B cell (primary cell): ENCODE measurements around the gene TGFBRAP1. TPM values are rescaled to one million over a fixed set of nuclear protein-coding genes. Genes with fewer than 3 reads are reported as not detected.

Experiments used
- ATAC-seq: fragments of 200-7000 bp; cut with Tn5 transposase; one replicate; pipeline ENCODE4 v1.10.0; 2021; ENCODE audit warnings: low read depth, mild to moderate bottlenecking, moderate number of reproducible peaks, moderate library complexity
- CTCF ChIA-PET: fragments of 350-600 bp; sonication (Branson Sonifier 250); formaldehyde crosslinking; loops from one replicate; lab custom pipeline; 2021; ENCODE audit warnings: antibody characterized with exemption, inconsistent platforms; lab: Charles Lee
- POLR2A ChIA-PET: fragments of 350-600 bp; sonication (Branson Sonifier 250); formaldehyde crosslinking; loops from one replicate; lab custom pipeline; 2021; ENCODE audit warnings: antibody characterized with exemption; lab: Charles Lee
- DNase-seq: peaks from one replicate; pipeline ENCODE4 v3.0.0; 2013
- H2AFZ ChIP-seq: 2 replicates; pipeline ENCODE4 v1.6.1; 2012; ENCODE audit warnings: mild to moderate bottlenecking, low read depth, low read length; ENCODE audit not compliant: insufficient read depth, poor library complexity, severe bottlenecking
- H3K27ac ChIP-seq, 2 donors: 1 replicate in 1 of 2; 2 replicates in 1 of 2; pipeline ENCODE4 v1.5.1; 2012 to 2013; ENCODE audit warnings: low read length in 2 of 2, mild to moderate bottlenecking in 2 of 2, moderate library complexity in 1 of 2
- H3K27me3 ChIP-seq, 4 experiments: fragments of 200-600 bp in 1 of 4; sonication (generic) in 1 of 4; replicated peaks in 1 of 4; 1 replicate in 2 of 4; 2 replicates in 2 of 4; pipeline versions ENCODE4 v1.6.1 to v1.7.0; 2013 to 2016; ENCODE audit warnings: low read length in 3 of 4, mild to moderate bottlenecking in 2 of 4, mixed read lengths in 1 of 4, moderate library complexity in 1 of 4; ENCODE audit not compliant: insufficient read depth in 4 of 4, control insufficient read depth in 3 of 4; ENCODE audit errors: control extremely low read depth in 1 of 4
- H3K36me3 ChIP-seq, 2 experiments: replicated peaks in 1 of 2; 1 replicate in 1 of 2; 2 replicates in 1 of 2; pipeline versions ENCODE4 v1.6.1 to v1.7.1; 2013; ENCODE audit warnings: low read length in 1 of 2; ENCODE audit not compliant: insufficient read depth in 2 of 2, control insufficient read depth in 1 of 2; ENCODE audit errors: control extremely low read depth in 1 of 2, extremely low read depth in 1 of 2
- H3K4me1 ChIP-seq, 2 donors: fragments of 200-600 bp in 1 of 2; sonication (generic) in 1 of 2; 1 replicate in 1 of 2; 2 replicates in 1 of 2; pipeline versions ENCODE4 v1.5.1 to v1.6.1; 2013 to 2017; ENCODE audit warnings: low read length in 2 of 2; ENCODE audit not compliant: control insufficient read depth in 2 of 2, insufficient read depth in 2 of 2
- H3K4me2 ChIP-seq: replicated peaks from 2 replicates; pipeline ENCODE3; 2012; ENCODE audit warnings: mild to moderate bottlenecking, low read depth, low read length; ENCODE audit not compliant: poor library complexity, severe bottlenecking
- H3K4me3 ChIP-seq, 5 experiments: fragments of 200-600 bp in 1 of 5; sonication (generic) in 1 of 5; 1 replicate in 3 of 5; 2 replicates in 2 of 5; pipeline versions ENCODE4 v1.5.1 to v1.7.0; 2011 to 2016; ENCODE audit warnings: low read length in 4 of 5, mild to moderate bottlenecking in 4 of 5, low read depth in 2 of 5, control low read depth in 1 of 5, moderate library complexity in 1 of 5; ENCODE audit not compliant: insufficient read depth in 1 of 5; ENCODE audit errors: control extremely low read depth in 1 of 5, extremely low read depth in 1 of 5
- H3K79me2 ChIP-seq: fragments of 200-600 bp; sonication (generic); one replicate; pipeline ENCODE4 v1.6.0; 2016; ENCODE audit warnings: low read length; ENCODE audit not compliant: control insufficient read depth, insufficient read depth
- H3K9ac ChIP-seq: fragments of 200-600 bp; sonication (generic); 2 replicates; pipeline ENCODE4 v1.6.1; 2017; ENCODE audit warnings: mild to moderate bottlenecking, low read length, moderate library complexity
- H3K9me3 ChIP-seq, 3 donors: one replicate each; pipeline versions ENCODE4 v1.6.1 to v1.7.1; 2013; ENCODE audit warnings: low read length in 2 of 3; ENCODE audit not compliant: control insufficient read depth in 2 of 3, insufficient read depth in 1 of 3; ENCODE audit errors: control extremely low read depth in 1 of 3
- H4K20me1 ChIP-seq: 2 replicates; pipeline ENCODE4 v1.6.0; 2012; ENCODE audit warnings: mild to moderate bottlenecking, low read length; ENCODE audit not compliant: insufficient read depth, control insufficient read depth, poor library complexity, severe bottlenecking
- H3K27ac Mint-ChIP-seq: one replicate; pipeline ENCODE4 v1.8.0; 2021; ENCODE audit warnings: mixed read lengths
- H3K27me3 Mint-ChIP-seq: one replicate; pipeline ENCODE4 v1.8.0; 2021; ENCODE audit warnings: mixed read lengths
- H3K4me1 Mint-ChIP-seq: one replicate; pipeline ENCODE4 v1.8.0; 2021; ENCODE audit warnings: mixed read lengths
- H3K4me3 Mint-ChIP-seq: one replicate; pipeline ENCODE4 v1.8.0; 2021; ENCODE audit warnings: mixed read lengths
- H3K9me3 Mint-ChIP-seq: one replicate; pipeline ENCODE4 v1.8.0; 2022; ENCODE audit warnings: mixed read lengths; ENCODE audit not compliant: insufficient read depth
- CTCF ChIP-seq: fragments of 200-600 bp; IDR thresholded peaks from one replicate; pipeline ENCODE4 v1.8.0; 2022; ENCODE audit warnings: antibody characterized with exemption, mild to moderate bottlenecking
- EZH2 ChIP-seq: IDR thresholded peaks from 2 replicates; pipeline ENCODE4 v1.6.1; 2012; ENCODE audit warnings: borderline replicate concordance, low read depth, mild to moderate bottlenecking, moderate library complexity, low read length; ENCODE audit not compliant: insufficient read depth, poor library complexity, severe bottlenecking
- WGBS: methylation state at CpG from one replicate; pipeline ENCODE4 v1.1.5; 2013; ENCODE audit warnings: missing lambda C conversion rate; ENCODE audit not compliant: insufficient coverage; 5-methylcytosine and 5-hydroxymethylcytosine counted together
- intact Hi-C: fragments of 100-400 bp; cut with micrococcal nuclease; formaldehyde crosslinking; loops from one replicate; pipeline ENCODE4 v1.10.0; 2022
- polyA plus RNA-seq: library from polyadenylated mRNA; depleted of rRNA; stranded (reverse); fragments of >200 nt; gene quantifications from 2 replicates; pipeline ENCODE4 v1.2.3, GENCODE V29; 2012
- total RNA-seq, 2 donors: library from RNA; stranded (reverse); fragments of 120-200 nt in 1 of 2; gene quantifications; 1 replicate in 1 of 2; 2 replicates in 1 of 2; pipeline versions ENCODE4 v1.2.3 to v1.2.4, GENCODE V29; 2013 to 2022

TGFBRAP1 gene
- total and polyA plus RNA-seq, 2 donors (not counting 1 experiment from before 2014, with no cell fraction given), result 9.3 to 21.7 TPM

GRCh38 chr2:105248316-105249070 lies 81.0 kb downstream of the TGFBRAP1 start:
- H3K79me2 ChIP-seq, result no peaks in the 10 kb centered on the region
- no peaks in the 10 kb centered on the region for H3K36me3 ChIP-seq
- intact Hi-C loops, result no loop called here
- ChIA-PET POLR2A (no interaction called here), CTCF (interaction anchor here (0.8 kb wide), 1 partner anchor 134 kb away, joined by 3 read pairs; no protein-coding TSS in a partner anchor)
- H3K4me1 Mint-ChIP-seq, result no peaks in the 10 kb centered on the region
- DNase-seq (no peak), ATAC-seq (no peak)
- no peak overlapping the region for H3K4me3 Mint-ChIP-seq
- no peak overlapping the region for H3K4me3 ChIP-seq
- H4K20me1 ChIP-seq, result no peaks in the 10 kb centered on the region
- no peaks in the 10 kb centered on the region for H3K27me3 ChIP-seq
- no peaks in the 10 kb centered on the region for H3K9me3 Mint-ChIP-seq
- H3K4me1 ChIP-seq, result no peaks in the 10 kb centered on the region
- H3K9me3 ChIP-seq, result no peaks in the 10 kb centered on the region
- H2AFZ ChIP-seq, result no peak overlapping the region
- H3K27ac ChIP-seq, result no peak overlapping the region
- H3K27ac Mint-ChIP-seq, result no peak overlapping the region
- 100% methylated on average over 2 of the region's 4 CpGs for WGBS
- TF ChIP-seq EZH2 (no peak), CTCF (no peak)
- no peak overlapping the region for H3K4me2 ChIP-seq
- no peak overlapping the region for H3K9ac ChIP-seq
- no peaks in the 10 kb centered on the region for H3K27me3 Mint-ChIP-seq

- H3K27ac Mint-ChIP-seq, result no peak overlapping the region
These were observed 85.1 kb downstream of the TGFBRAP1 start for GRCh38 chr2:105244451-105244850.

More at GRCh38 chr2:105244451-105244850, 85.1 kb downstream of the TGFBRAP1 start:
- Histone ChIP-seq H3K79me2 (no peaks in the 10 kb centered on the region), H3K9ac (no peak overlapping the region), H2AFZ (no peak overlapping the region), H3K4me2 (no peak overlapping the region), H3K27me3 (no peaks in the 10 kb centered on the region), H3K4me3 (no peak overlapping the region), H3K4me1 (no peaks in the 10 kb centered on the region), H4K20me1 (no peaks in the 10 kb centered on the region), H3K27ac (no peak overlapping the region), H3K36me3 (no peaks in the 10 kb centered on the region), H3K9me3 (no peaks in the 10 kb centered on the region)
- no peaks in the 10 kb centered on the region for H3K9me3 Mint-ChIP-seq
- no peak overlapping the region for H3K4me3 Mint-ChIP-seq
- no peak for ATAC-seq
- ChIA-PET CTCF (interaction anchor here (1.8 to 16.5 kb wide), 2 partner anchors 10 to 129 kb away, joined by 7 to 643 read pairs; no protein-coding TSS in a partner anchor), POLR2A (no interaction called here)
- intact Hi-C loops, result no loop called here
- no peak for DNase-seq
- H3K4me1 Mint-ChIP-seq, result no peaks in the 10 kb centered on the region
- no peak for TF ChIP-seq EZH2
- no peak for TF ChIP-seq CTCF
- H3K27me3 Mint-ChIP-seq, result no peaks in the 10 kb centered on the region
- WGBS, result no CpG with 5 or more reads among the region's 3 CpGs
